NCI-H748 treated with DMSO at 0.1 percent for 48 hours (cell line): ENCODE data around the gene SS18.
"Not testable (repeated sequence)": the region's sequence is repeated elsewhere in the genome, so short reads cannot be mapped to it uniquely, and the experiment has no call there.

Source experiments
- DNase-seq: peaks from one replicate; lab custom pipeline; 2025; lab: John Stamatoyannopoulos, UW

Gene SS18

GRCh38 chr18:26090130-26091046 lies at the start of gene SS18:
Gene SS18 (minus strand): TSS chr18:26090613. CDS start chr18:26090569, 44 bp downstream.
- DNase-seq: peak; percentile 83

- no peak for DNase-seq
These were observed 45.1 kb upstream of the SS18 start for GRCh38 chr18:26135548-26135947.

- DNase-seq: no peak
These were observed 43.7 kb upstream of the SS18 start for GRCh38 chr18:26134107-26134506.

GRCh38 chr18:26133652-26134051 lies 43.2 kb upstream of the SS18 start, which contains the start of gene PSMA8:
Gene PSMA8 (plus strand): TSS chr18:26133869. CDS start chr18:26133966, 97 bp downstream.
- DNase-seq: no peak

GRCh38 chr18:26128192-26128591 lies 37.8 kb upstream of the SS18 start:
- not testable (repeated sequence) for DNase-seq

GRCh38 chr18:26127786-26128185 lies 37.4 kb upstream of the SS18 start:
- DNase-seq: no peak

GRCh38 chr18:26121994-26122393 lies 31.6 kb upstream of the SS18 start:
- DNase-seq: not testable (repeated sequence)

- DNase-seq: no peak
These were observed 31.1 kb upstream of the SS18 start for GRCh38 chr18:26121476-26121875.

- DNase-seq: no peak
These were observed 28.8 kb upstream of the SS18 start for GRCh38 chr18:26119246-26119645.

GRCh38 chr18:26104035-26104434 lies 13.6 kb upstream of the SS18 start:
- DNase-seq: no peak

GRCh38 chr18:26103579-26103978 lies 13.2 kb upstream of the SS18 start:
- DNase-seq: no peak

GRCh38 chr18:26097563-26097962 lies 7.2 kb upstream of the SS18 start:
- no peak for DNase-seq

GRCh38 chr18:26096852-26097251 lies 6.4 kb upstream of the SS18 start:
- DNase-seq: no peak

GRCh38 chr18:26091047-26091630 lies 726 bp upstream of the SS18 start:
- DNase-seq: peak; percentile 83

GRCh38 chr18:26089293-26090129 lies 902 bp downstream of the SS18 start:
- peak; percentile 57 for DNase-seq

- DNase-seq: no peak
These were observed 1.9 kb downstream of the SS18 start for GRCh38 chr18:26088487-26088886.

GRCh38 chr18:26086959-26087358 lies 3.5 kb downstream of the SS18 start:
- no peak for DNase-seq

- DNase-seq: no peak
These were observed 5.4 kb downstream of the SS18 start for GRCh38 chr18:26085056-26085455.

- no peak for DNase-seq
These were observed 7.3 kb downstream of the SS18 start for GRCh38 chr18:26083099-26083498.

GRCh38 chr18:26082475-26082874 lies 7.9 kb downstream of the SS18 start:
- DNase-seq: no peak

- no peak for DNase-seq
These were observed 16.2 kb downstream of the SS18 start for GRCh38 chr18:26074246-26074645.

GRCh38 chr18:26073758-26074157 lies 16.7 kb downstream of the SS18 start:
- no peak for DNase-seq
